ENCODE measurements around the gene FLNC. TPM values are rescaled to one million over a fixed set of nuclear protein-coding genes. Genes with fewer than 3 reads are reported as not detected.

The FLNC gene
- total RNA-seq, 4 donors from 2014 or later: 21.3 to 234 (median 57.9) TPM

GRCh38 chr7:128879461-128879938 lies 49.3 kb downstream of the FLNC start:
- 82% methylated on average over 19 of the region's 19 CpGs; no CpG with 5 or more reads in 1 of the 2 donors for WGBS, 2 donors (ENCODE audit: low coverage in 1 of 2)
- Histone ChIP-seq H3K9me3 (no peaks in the 10 kb centered on the region), H3K4me1 (peaks cover 0 to 14% (median 6%) of the 10 kb centered on the region in 4 donors), H3K4me3 (no peak overlapping the region), H3K27me3 (no peaks in the 10 kb centered on the region), H3K36me3 (no peaks in the 10 kb centered on the region), H3K27ac (no peak overlapping the region)
- intact Hi-C loops (cut with DNase I; ENCODE audit: low total_unique reads): loop anchor here (10.0 kb wide), 1 partner anchor 275 kb away; no protein-coding TSS in a partner anchor
- peak; percentile 7 for DNase-seq
- TF ChIP-seq EP300 (IDR thresholded peaks at IDR 0.05; ENCODE audit: low read depth) (no peak), POLR2AphosphoS5 (IDR thresholded peaks at IDR 0.05) (no peak), POLR2A (IDR thresholded peaks at IDR 0.05) (no peak)
- TF ChIP-seq, protein P1, sequence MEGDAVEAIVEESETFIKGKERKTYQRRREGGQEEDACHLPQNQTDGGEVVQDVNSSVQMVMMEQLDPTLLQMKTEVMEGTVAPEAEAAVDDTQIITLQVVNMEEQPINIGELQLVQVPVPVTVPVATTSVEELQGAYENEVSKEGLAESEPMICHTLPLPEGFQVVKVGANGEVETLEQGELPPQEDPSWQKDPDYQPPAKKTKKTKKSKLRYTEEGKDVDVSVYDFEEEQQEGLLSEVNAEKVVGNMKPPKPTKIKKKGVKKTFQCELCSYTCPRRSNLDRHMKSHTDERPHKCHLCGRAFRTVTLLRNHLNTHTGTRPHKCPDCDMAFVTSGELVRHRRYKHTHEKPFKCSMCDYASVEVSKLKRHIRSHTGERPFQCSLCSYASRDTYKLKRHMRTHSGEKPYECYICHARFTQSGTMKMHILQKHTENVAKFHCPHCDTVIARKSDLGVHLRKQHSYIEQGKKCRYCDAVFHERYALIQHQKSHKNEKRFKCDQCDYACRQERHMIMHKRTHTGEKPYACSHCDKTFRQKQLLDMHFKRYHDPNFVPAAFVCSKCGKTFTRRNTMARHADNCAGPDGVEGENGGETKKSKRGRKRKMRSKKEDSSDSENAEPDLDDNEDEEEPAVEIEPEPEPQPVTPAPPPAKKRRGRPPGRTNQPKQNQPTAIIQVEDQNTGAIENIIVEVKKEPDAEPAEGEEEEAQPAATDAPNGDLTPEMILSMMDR (IDR thresholded peaks at IDR 0.05): no peak
- in situ Hi-C loops (cut with MboI; ENCODE audit: low pct_ligation_motif_present in 1 of 4, low pct_unique_long_range_greater_than_20kb in 1 of 4, low sequenced_read_pairs in 3 of 4): loop anchor here in 1 of 4 donors (25.0 kb wide), 1 partner anchor 267 kb away; no protein-coding TSS in a partner anchor

- H3K27ac ChIP-seq: no peak overlapping the region
- 51% methylated on average over 31 of the region's 31 CpGs; no CpG with 5 or more reads in 1 of the 2 donors for WGBS, 2 donors (ENCODE audit: low coverage in 1 of 2)
- no peak overlapping the region for H3K4me3 ChIP-seq
- no peaks in the 10 kb centered on the region for H3K9me3 ChIP-seq
- DNase-seq: peak; percentile 71
- in situ Hi-C loops (cut with MboI; ENCODE audit: low pct_ligation_motif_present in 1 of 4, low pct_unique_long_range_greater_than_20kb in 1 of 4, low sequenced_read_pairs in 3 of 4): loop anchor here in 1 of 4 donors (25.0 kb wide), 1 partner anchor 268 kb away; no protein-coding TSS in a partner anchor
- TF ChIP-seq, protein P1 (IDR thresholded peaks at IDR 0.05): peak; percentile 70 to 82 (median 73)
- TF ChIP-seq EP300 (IDR thresholded peaks at IDR 0.05; ENCODE audit: low read depth): no peak
- no peaks in the 10 kb centered on the region for H3K36me3 ChIP-seq
- H3K4me1 ChIP-seq: peaks cover 0 to 8% (median 3%) of the 10 kb centered on the region in 4 donors
- H3K27me3 ChIP-seq: no peaks in the 10 kb centered on the region
- intact Hi-C loops (cut with DNase I; ENCODE audit: low total_unique reads): loop anchor here (10.0 kb wide), 2 partner anchors 275 to 405 kb away; partner anchors contain the start of gene METTL2B
Observed at GRCh38 chr7:128879939-128880746, 49.9 kb downstream of the FLNC start.

- DNase-seq: no peak
- Histone ChIP-seq H3K27ac (no peak overlapping the region), H3K27me3 (no peaks in the 10 kb centered on the region), H3K36me3 (no peaks in the 10 kb centered on the region), H3K4me3 (no peak overlapping the region), H3K4me1 (peaks cover 0 to 7% (median 3%) of the 10 kb centered on the region in 4 donors), H3K9me3 (no peaks in the 10 kb centered on the region)
- intact Hi-C loops (cut with DNase I; ENCODE audit: low total_unique reads): loop anchor here (10.0 kb wide), 1 partner anchor 406 kb away; the partner anchor contains the start of gene METTL2B
- no peak for TF ChIP-seq EP300 (IDR thresholded peaks at IDR 0.05; ENCODE audit: low read depth)
- no peak for TF ChIP-seq POLR2AphosphoS5 (IDR thresholded peaks at IDR 0.05)
- no peak for TF ChIP-seq POLR2A (IDR thresholded peaks at IDR 0.05)
- TF ChIP-seq, protein P1 (IDR thresholded peaks at IDR 0.05): no peak
- 82% methylated on average over 11 of the region's 11 CpGs; no CpG with 5 or more reads in 1 of the 2 donors for WGBS, 2 donors (ENCODE audit: low coverage in 1 of 2)
- in situ Hi-C loops (cut with MboI; ENCODE audit: low pct_ligation_motif_present in 1 of 4, low pct_unique_long_range_greater_than_20kb in 1 of 4, low sequenced_read_pairs in 3 of 4): loop anchor here in 1 of 4 donors (25.0 kb wide), 1 partner anchor 269 kb away; no protein-coding TSS in a partner anchor
Observed at GRCh38 chr7:128880791-128881457, 50.7 kb downstream of the FLNC start.
